WTC11 (cell line): ENCODE results near the gene HYDIN.
"Not testable (repeated sequence)": the region's sequence is repeated elsewhere in the genome, so short reads cannot be mapped to it uniquely, and the experiment has no call there.

ENCODE experiments used
- ARID4B ChIP-seq: sonication (generic); formaldehyde crosslinking; IDR thresholded peaks from 2 replicates; pipeline ENCODE4 v1.8.0; 2023; ENCODE audit warnings: missing genetic modification reagents, mild to moderate bottlenecking, borderline replicate concordance
- CTCF ChIP-seq: fragments of 200-600 bp; IDR thresholded peaks from 2 replicates; pipeline ENCODE4 v1.8.0; 2022; ENCODE audit warnings: antibody characterized with exemption
- E2F1 ChIP-seq: sonication (generic); formaldehyde crosslinking; IDR thresholded peaks from 2 replicates; pipeline ENCODE4 v1.8.0; 2022; ENCODE audit warnings: mild to moderate bottlenecking, missing genetic modification reagents
- ELF4 ChIP-seq: sonication (generic); formaldehyde crosslinking; IDR thresholded peaks from 2 replicates; pipeline ENCODE4 v1.8.1; 2022; ENCODE audit warnings: low read depth, mild to moderate bottlenecking, moderate library complexity, missing genetic modification reagents
- ESRRA ChIP-seq: sonication (generic); formaldehyde crosslinking; IDR thresholded peaks from 2 replicates; pipeline ENCODE4 v1.8.1; 2022; ENCODE audit warnings: mild to moderate bottlenecking, missing genetic modification reagents, borderline replicate concordance
- ETV6 ChIP-seq: sonication (generic); formaldehyde crosslinking; IDR thresholded peaks from 2 replicates; pipeline ENCODE4 v1.8.1; 2022; ENCODE audit warnings: mild to moderate bottlenecking, missing genetic modification reagents
- HMGXB4 ChIP-seq: sonication (generic); formaldehyde crosslinking; IDR thresholded peaks from 2 replicates; pipeline ENCODE4 v1.8.1; 2023; ENCODE audit warnings: mild to moderate bottlenecking, moderate library complexity, missing genetic modification reagents
- KAT7 ChIP-seq: sonication (generic); formaldehyde crosslinking; IDR thresholded peaks from 2 replicates; pipeline ENCODE4 v1.8.1; 2023; ENCODE audit warnings: missing genetic modification reagents, mild to moderate bottlenecking, borderline replicate concordance
- PRDM15 ChIP-seq: sonication (generic); formaldehyde crosslinking; IDR thresholded peaks from 2 replicates; pipeline ENCODE4 v1.8.0; 2022; ENCODE audit warnings: missing genetic modification reagents

GRCh38 chr16:71015419-71015818 is 215.1 kb downstream of the HYDIN start:
- TF ChIP-seq ETV6 (CRISPR knock-in tag); CTCF; KAT7 (CRISPR knock-in tag); E2F1 (CRISPR knock-in tag); PRDM15; ESRRA (CRISPR knock-in tag); ARID4B (CRISPR knock-in tag); ELF4 (CRISPR knock-in tag); HMGXB4 (CRISPR knock-in tag): not testable (repeated sequence)
